ENCODE measurements around the gene ZC3H12C.

The ZC3H12C gene

GRCh38 chr11:110156503-110156902, 63.3 kb downstream of the ZC3H12C start:
- DNase-seq, result no peak

GRCh38 chr11:110158317-110159200, 65.4 kb downstream of the ZC3H12C start:
- no peak for DNase-seq

- no peak for DNase-seq
These were observed 66.3 kb downstream of the ZC3H12C start for GRCh38 chr11:110159476-110159875.

- DNase-seq, result no peak
These were observed 66.8 kb downstream of the ZC3H12C start for GRCh38 chr11:110160016-110160415.

GRCh38 chr11:110160437-110160836, 67.2 kb downstream of the ZC3H12C start:
- no peak for DNase-seq

GRCh38 chr11:110161061-110161460, 67.9 kb downstream of the ZC3H12C start:
- no peak for DNase-seq

GRCh38 chr11:110162216-110162615, 69.0 kb downstream of the ZC3H12C start:
- peak; percentile 8 for DNase-seq

GRCh38 chr11:110165039-110165925, 72.1 kb downstream of the ZC3H12C start:
- DNase-seq, result no peak

GRCh38 chr11:110168033-110168803, 75.0 kb downstream of the ZC3H12C start:
- no peak for DNase-seq

- DNase-seq, result no peak
These were observed 76.5 kb downstream of the ZC3H12C start for GRCh38 chr11:110169738-110170137.

GRCh38 chr11:110172468-110173065, 79.4 kb downstream of the ZC3H12C start:
- no peak for DNase-seq

GRCh38 chr11:110173811-110174644, 80.8 kb downstream of the ZC3H12C start:
- peak; percentile 30 for DNase-seq

GRCh38 chr11:110174645-110175310, 81.6 kb downstream of the ZC3H12C start:
- DNase-seq, result no peak

- DNase-seq, result no peak
These were observed 83.3 kb downstream of the ZC3H12C start for GRCh38 chr11:110176366-110177085.

GRCh38 chr11:110177086-110177456, 83.9 kb downstream of the ZC3H12C start:
- no peak for DNase-seq

GRCh38 chr11:110179064-110179463, 85.9 kb downstream of the ZC3H12C start:
- DNase-seq, result no peak

GRCh38 chr11:110182886-110183285, 89.7 kb downstream of the ZC3H12C start:
- DNase-seq, result no peak

- no peak for DNase-seq
These were observed 91.3 kb downstream of the ZC3H12C start for GRCh38 chr11:110184456-110184855.

GRCh38 chr11:110185121-110185591, 92.0 kb downstream of the ZC3H12C start:
- DNase-seq, result no peak

- DNase-seq, result no peak
These were observed 92.4 kb downstream of the ZC3H12C start for GRCh38 chr11:110185599-110185998.

Measured in DMS53 (cell line).